Measurements from ENCODE around the gene PSMA2.

- TF ChIP-seq RAD21 (IDR thresholded peaks at IDR 0.05) (no peak), CTCF (IDR thresholded peaks at IDR 0.05; ENCODE audit: low read depth, low read length, missing input control) (no peak), MAX (IDR thresholded peaks at IDR 0.05) (no peak), TAF1 (conservative IDR thresholded peaks at IDR 0.05) (no peak), RXRA (IDR thresholded peaks at IDR 0.05) (no peak), FOXA1 (IDR thresholded peaks at IDR 0.05) (no peak), SP1 (IDR thresholded peaks at IDR 0.05) (no peak), EGR1 (IDR thresholded peaks at IDR 0.05; ENCODE audit: low read depth in 2 of 2) (no peak)
- TF ChIP-seq, protein P1, sequence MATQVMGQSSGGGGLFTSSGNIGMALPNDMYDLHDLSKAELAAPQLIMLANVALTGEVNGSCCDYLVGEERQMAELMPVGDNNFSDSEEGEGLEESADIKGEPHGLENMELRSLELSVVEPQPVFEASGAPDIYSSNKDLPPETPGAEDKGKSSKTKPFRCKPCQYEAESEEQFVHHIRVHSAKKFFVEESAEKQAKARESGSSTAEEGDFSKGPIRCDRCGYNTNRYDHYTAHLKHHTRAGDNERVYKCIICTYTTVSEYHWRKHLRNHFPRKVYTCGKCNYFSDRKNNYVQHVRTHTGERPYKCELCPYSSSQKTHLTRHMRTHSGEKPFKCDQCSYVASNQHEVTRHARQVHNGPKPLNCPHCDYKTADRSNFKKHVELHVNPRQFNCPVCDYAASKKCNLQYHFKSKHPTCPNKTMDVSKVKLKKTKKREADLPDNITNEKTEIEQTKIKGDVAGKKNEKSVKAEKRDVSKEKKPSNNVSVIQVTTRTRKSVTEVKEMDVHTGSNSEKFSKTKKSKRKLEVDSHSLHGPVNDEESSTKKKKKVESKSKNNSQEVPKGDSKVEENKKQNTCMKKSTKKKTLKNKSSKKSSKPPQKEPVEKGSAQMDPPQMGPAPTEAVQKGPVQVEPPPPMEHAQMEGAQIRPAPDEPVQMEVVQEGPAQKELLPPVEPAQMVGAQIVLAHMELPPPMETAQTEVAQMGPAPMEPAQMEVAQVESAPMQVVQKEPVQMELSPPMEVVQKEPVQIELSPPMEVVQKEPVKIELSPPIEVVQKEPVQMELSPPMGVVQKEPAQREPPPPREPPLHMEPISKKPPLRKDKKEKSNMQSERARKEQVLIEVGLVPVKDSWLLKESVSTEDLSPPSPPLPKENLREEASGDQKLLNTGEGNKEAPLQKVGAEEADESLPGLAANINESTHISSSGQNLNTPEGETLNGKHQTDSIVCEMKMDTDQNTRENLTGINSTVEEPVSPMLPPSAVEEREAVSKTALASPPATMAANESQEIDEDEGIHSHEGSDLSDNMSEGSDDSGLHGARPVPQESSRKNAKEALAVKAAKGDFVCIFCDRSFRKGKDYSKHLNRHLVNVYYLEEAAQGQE (IDR thresholded peaks at IDR 0.05) = no peak
These were observed 25.8 kb downstream of the PSMA2 start for GRCh38 chr7:42906181-42906580.
